Right renal cortex interstitium (tissue), 3 donors: ENCODE measurements around the gene SCARB1. TPM values are rescaled to one million over a fixed set of nuclear protein-coding genes. Genes with fewer than 3 reads are reported as not detected.

Experiments
- DNase-seq, 3 donors: peaks; one replicate each; pipeline ENCODE4 v3.0.0-alpha.2; 2013; ENCODE audit warnings: low read depth in 3 of 3, low spot score in 2 of 3
- polyA plus RNA-seq, 3 donors: library from polyadenylated mRNA; unstranded; fragments of 120-200 nt; gene quantifications; one replicate each; pipeline ENCODE4 v1.2.1, GENCODE V29; 2013; ENCODE audit not compliant: insufficient read length in 3 of 3

SCARB1 gene
- polyA plus RNA-seq, 3 donors, result 18.5 to 24.4 (median 21.1) TPM

DNA sequence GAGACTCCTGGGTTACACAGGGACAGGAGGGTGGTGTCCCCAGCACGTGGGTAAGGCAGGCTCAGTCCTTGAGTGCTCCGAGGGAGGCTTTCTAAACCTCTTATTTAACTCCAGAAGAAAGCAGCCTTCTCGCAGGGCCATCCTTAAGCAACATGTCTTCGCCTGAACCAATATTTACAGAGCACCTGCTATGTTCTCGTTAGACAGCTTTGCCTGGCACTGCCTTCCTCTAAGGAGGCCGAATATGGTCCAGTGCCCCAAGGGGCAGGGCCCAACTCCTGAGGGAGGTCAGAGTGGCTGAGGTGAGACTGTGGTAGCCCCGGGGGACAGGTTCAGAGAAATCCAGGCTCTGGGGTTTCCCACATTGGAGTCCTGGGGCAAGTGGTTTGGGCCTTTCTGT, 2.1 kb upstream of the SCARB1 start:
- no peak for DNase-seq

GRCh38 chr12:124864326-124864752, 675 bp upstream of the SCARB1 start:
- DNase-seq, result no peak

DNA sequence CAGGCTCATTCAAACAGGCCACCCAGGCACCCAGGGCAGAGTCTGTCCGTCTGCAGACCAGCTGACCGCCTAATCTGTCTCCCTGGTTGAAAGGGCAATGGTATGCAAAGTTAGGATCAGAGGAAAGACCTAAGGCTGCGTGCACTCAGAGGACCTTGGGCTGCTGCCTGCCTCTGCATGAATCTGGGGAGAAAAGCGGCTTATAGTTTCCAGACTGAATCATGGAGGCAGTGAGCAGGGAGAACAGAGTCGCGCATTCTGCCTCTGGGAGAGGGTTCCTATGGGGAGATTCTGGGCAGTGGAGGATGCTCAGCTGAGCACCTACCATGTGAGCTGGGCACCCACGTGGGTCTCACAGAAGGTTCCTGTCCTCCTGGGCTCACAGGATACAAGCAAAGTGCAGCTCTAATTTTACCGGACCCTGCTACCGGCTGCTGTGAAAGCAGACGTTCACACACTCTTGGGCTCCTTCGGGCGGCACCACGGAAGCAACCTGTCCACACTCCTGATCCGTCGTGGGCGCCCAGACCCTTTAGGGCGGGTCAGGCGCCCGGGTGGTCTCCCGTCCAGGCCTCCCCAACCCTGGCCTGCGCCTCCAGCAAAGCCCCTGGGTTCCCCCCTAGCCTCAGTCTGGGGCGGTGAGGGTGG, 772 bp downstream of the SCARB1 start:
- DNase-seq, result no peak

GRCh38 chr12:124861898-124862676, 1.6 kb downstream of the SCARB1 start:
- no peak for DNase-seq

DNA sequence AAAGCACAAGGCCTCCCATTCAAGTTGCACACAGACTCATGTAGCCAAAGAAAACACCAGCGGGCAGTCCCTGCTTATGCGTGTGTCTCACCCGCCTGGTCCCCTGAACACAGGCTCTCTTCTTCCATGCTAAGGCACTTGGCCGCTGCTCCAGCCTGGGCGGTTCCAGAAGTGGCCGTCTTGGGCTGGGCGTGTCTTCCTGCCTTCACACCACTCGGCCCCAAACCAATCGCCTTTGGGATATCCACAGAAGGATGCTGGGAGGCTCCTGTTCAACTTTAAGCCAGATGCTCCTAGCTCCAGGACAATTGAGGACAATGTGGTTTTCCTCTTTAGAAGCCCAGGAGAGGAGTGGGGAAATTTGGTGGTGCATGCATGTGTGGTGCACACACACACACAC, 2.2 kb downstream of the SCARB1 start:
- no peak for DNase-seq

GRCh38 chr12:124857921-124858461, 5.7 kb downstream of the SCARB1 start:
- DNase-seq, result no peak

DNA sequence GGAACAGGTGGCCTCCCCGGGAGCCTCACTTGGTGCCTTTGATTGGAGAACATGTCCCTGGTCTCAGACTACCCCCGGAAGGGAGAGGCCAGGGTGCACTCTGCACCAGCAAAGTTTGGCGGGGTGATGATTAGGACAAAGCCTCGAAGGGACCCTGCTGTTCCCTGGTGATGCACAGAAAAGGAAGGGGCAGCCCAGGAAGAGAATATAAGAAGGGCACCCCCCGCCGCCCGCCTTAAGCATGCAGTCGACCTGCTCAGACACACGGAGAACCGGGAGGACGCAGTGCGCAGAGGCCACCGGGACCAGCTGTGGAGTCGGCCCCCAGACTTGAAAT, 6.9 kb downstream of the SCARB1 start:
- DNase-seq, result no peak

GRCh38 chr12:124856132-124856841, 7.4 kb downstream of the SCARB1 start:
- no peak for DNase-seq

DNA sequence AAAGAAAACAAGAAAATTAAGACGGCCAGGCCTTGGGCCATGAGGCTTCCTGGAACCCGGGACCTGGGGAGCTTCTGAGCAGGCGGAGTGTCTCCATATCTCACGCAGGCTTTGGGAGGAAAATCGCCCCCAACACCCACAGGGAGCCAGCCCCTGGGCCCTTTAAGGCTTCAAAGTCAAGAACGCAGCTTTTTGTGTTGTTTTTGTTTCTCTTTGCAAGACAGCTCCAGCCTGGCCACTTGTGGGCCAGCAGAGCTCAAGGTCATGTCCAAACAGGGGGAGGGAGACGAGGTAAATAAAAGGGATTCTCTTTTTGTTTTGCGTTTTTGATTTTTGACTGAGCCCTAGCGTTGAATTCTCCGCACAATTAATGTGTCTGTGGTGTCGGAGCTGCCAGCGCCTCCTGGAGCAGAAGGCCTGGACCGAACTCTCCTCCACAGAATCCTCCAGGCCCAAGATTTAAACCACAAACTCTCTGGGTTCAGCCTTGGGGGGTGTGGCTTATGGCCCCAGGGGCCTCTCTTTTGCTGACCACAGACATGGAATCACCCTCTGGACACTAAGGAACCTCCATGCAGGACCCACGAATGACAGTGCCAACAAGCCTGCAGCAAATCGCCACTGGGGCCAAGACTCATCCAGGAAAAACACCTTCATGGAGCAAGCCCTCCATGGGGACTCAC, 8.2 kb downstream of the SCARB1 start:
- no peak for DNase-seq

GRCh38 chr12:124854637-124855184, 9.0 kb downstream of the SCARB1 start:
- no peak for DNase-seq

GRCh38 chr12:124853781-124854636, 9.7 kb downstream of the SCARB1 start:
- no peak for DNase-seq

- no peak for DNase-seq
These were observed 10.7 kb downstream of the SCARB1 start for GRCh38 chr12:124852911-124853427.

DNA sequence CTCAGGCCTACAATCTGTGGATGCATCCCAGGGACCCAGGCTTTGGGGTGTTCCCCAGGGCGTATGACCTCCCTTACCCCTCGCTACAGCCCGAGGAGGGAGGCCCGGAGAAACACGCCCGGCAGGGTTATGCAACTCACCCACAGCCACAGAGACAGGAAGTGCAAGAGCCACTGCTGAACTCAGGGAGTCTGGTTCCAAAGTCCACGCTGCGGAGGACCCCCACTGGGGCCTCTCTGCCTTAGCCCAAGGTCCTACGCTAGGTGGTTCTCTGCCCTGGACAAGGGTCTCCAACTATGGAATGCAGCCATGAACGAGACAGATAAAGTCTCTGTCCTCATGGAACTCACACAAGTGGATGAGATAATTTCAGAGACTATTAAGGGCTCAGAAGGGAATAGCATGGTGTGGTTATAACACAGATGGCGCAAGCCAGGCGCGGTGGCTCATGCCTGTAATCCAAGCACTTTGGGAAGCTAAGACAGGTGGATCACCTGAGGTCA, 11.3 kb downstream of the SCARB1 start:
- no peak for DNase-seq

DNA sequence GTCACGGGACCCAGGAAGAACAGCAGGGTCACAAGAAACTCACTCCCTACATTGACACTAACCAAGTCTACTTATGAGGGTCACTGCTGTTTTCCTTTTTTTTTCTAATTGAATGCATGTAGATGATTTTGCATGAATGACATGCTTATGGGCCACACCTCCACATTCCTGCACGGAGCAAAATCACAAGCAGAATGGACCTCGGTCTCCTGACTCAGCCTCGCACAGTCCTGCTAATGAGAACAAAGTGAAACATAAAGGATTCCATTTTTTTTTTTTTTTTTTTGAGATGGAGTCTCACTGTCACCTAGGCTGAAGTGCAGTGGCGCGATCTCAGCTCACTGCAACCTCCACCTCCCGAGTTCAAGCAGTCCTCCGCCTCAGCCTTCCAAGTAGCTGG, 12.3 kb downstream of the SCARB1 start:
- no peak for DNase-seq

GRCh38 chr12:124849382-124849781, 14.3 kb downstream of the SCARB1 start:
- no peak for DNase-seq

- no peak for DNase-seq
These were observed 14.9 kb downstream of the SCARB1 start for GRCh38 chr12:124848621-124849380.

GRCh38 chr12:124847113-124848074, 16.3 kb downstream of the SCARB1 start:
- DNase-seq, result no peak
